Activated CD8-positive, alpha-beta T cell treated with anti-CD3 and anti-CD28 coated beads for 36 hours (primary cell): ENCODE results near the gene SCYGR2. TPM values are rescaled to one million over a fixed set of nuclear protein-coding genes. Genes with fewer than 3 reads are reported as not detected.

Source experiments
- ATAC-seq: fragments of 200-7000 bp; cut with Tn5 transposase; one replicate; pipeline ENCODE4 v1.10.0; 2021; ENCODE audit warnings: mild to moderate bottlenecking, moderate library complexity
- CTCF ChIA-PET: fragments of 350-600 bp; sonication (Branson Sonifier 250); formaldehyde crosslinking; loops from one replicate; lab custom pipeline; 2021; ENCODE audit warnings: antibody characterized with exemption; lab: Charles Lee
- POLR2A ChIA-PET: fragments of 350-600 bp; sonication (Branson Sonifier 250); formaldehyde crosslinking; loops from one replicate; lab custom pipeline; 2021; ENCODE audit warnings: antibody characterized with exemption; lab: Charles Lee
- DNase-seq: peaks from one replicate; pipeline ENCODE4 v3.0.0-alpha.2; 2020
- H3K27ac Mint-ChIP-seq: one replicate; pipeline ENCODE4 v1.8.0; 2021; ENCODE audit warnings: mild to moderate bottlenecking, mixed read lengths
- H3K27me3 Mint-ChIP-seq: one replicate; pipeline ENCODE4 v1.8.0; 2021; ENCODE audit warnings: mixed read lengths
- H3K36me3 Mint-ChIP-seq: one replicate; pipeline ENCODE4 v1.8.0; 2021; ENCODE audit warnings: low read depth, mixed read lengths
- H3K4me1 Mint-ChIP-seq: one replicate; pipeline ENCODE4 v1.8.0; 2021; ENCODE audit warnings: low read depth, mixed read lengths
- H3K4me3 Mint-ChIP-seq: one replicate; pipeline ENCODE4 v1.8.0; 2021; ENCODE audit warnings: mild to moderate bottlenecking, moderate library complexity, mixed read lengths
- H3K9me3 Mint-ChIP-seq: one replicate; pipeline ENCODE4 v1.8.0; 2021; ENCODE audit warnings: mixed read lengths
- CTCF ChIP-seq: fragments of 200-600 bp; IDR thresholded peaks from one replicate; pipeline ENCODE4 v1.8.0; 2022; ENCODE audit warnings: antibody characterized with exemption, mild to moderate bottlenecking
- intact Hi-C: fragments of 100-400 bp; cut with micrococcal nuclease; formaldehyde crosslinking; loops from one replicate; pipeline ENCODE4 v1.10.0; 2022
- total RNA-seq, 2 experiments: library from RNA; stranded (reverse); gene quantifications; one replicate each; pipeline ENCODE4 v1.2.3, GENCODE V29; 2021

SCYGR2 gene
- total RNA-seq, 2 experiments from 2014 or later, result not detected

DNA sequence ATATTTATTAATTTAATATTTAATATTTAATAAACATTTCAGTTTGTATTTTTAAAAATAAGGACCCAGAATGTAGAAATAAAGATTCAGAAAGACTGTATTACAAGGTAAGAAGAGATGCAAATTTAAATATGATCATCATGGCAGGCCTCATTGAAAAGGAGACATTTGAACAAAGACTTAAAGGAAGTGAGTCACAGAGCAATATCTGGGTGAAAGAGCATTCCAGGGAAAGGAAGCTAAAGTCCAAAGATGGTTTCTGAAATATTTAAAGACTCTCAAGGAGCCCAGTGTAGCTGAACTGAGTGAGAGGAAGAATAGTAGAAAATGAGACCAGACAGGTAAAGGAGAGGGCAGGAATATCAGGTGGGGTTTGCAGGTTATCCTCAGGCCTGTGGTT is 24.5 kb downstream of the SCYGR2 start:
- TF ChIP-seq CTCF, result no peak
- POLR2A ChIA-PET, result no interaction called here
- Mint-ChIP-seq H3K36me3 (no peaks in the 10 kb centered on the region), H3K4me3 (no peak overlapping the region), H3K27ac (no peak overlapping the region), H3K27me3 (peaks cover 12% of the 10 kb centered on the region), H3K9me3 (no peaks in the 10 kb centered on the region), H3K4me1 (no peaks in the 10 kb centered on the region)
- DNase-seq, result no peak
- intact Hi-C loops, result no loop called here
- CTCF ChIA-PET, result no interaction called here
- no peak for ATAC-seq

DNA sequence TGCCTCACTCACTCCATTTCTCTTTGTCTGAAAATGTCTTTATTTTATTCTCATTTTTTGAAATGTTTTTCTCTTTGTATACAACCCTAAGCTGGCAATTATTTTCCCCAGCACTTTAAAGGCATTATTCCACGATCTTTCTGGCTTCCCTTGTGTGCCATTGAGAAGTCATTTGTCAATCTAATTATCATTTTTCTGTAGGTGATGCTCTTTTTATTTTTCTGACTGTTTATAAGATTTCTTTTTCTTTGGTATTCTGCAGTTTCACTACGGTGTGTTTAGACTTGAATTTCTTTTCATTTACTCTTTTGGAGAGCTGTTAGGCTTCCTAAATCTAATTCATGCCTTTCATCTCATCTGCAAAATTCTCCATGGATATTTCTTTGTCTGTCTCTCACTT is 26.7 kb downstream of the SCYGR2 start:
- Mint-ChIP-seq H3K4me1 (no peaks in the 10 kb centered on the region), H3K9me3 (no peaks in the 10 kb centered on the region), H3K27me3 (peaks cover 19% of the 10 kb centered on the region), H3K4me3 (no peak overlapping the region), H3K36me3 (no peaks in the 10 kb centered on the region), H3K27ac (no peak overlapping the region)
- ATAC-seq (no peak), DNase-seq (no peak)
- CTCF ChIA-PET, result interaction anchor here (0.7 kb wide), 1 partner anchor 140 kb away, joined by 3 read pairs; no protein-coding TSS in a partner anchor
- POLR2A ChIA-PET, result no interaction called here
- no peak for TF ChIP-seq CTCF
- intact Hi-C loops, result no loop called here

GRCh38 chr2:227626580-227627151 is 28.0 kb downstream of the SCYGR2 start:
- POLR2A ChIA-PET, result no interaction called here
- no peaks in the 10 kb centered on the region for H3K36me3 Mint-ChIP-seq
- TF ChIP-seq CTCF, result no peak
- CTCF ChIA-PET, result no interaction called here
- no peak overlapping the region for H3K4me3 Mint-ChIP-seq
- H3K4me1 Mint-ChIP-seq, result no peaks in the 10 kb centered on the region
- intact Hi-C loops, result no loop called here
- no peak overlapping the region for H3K27ac Mint-ChIP-seq
- no peaks in the 10 kb centered on the region for H3K9me3 Mint-ChIP-seq
- ATAC-seq (no peak), DNase-seq (no peak)
- H3K27me3 Mint-ChIP-seq, result peaks cover 18% of the 10 kb centered on the region

- H3K27ac Mint-ChIP-seq, result no peak overlapping the region
- CTCF ChIA-PET, result interaction anchor here (1.5 to 1.9 kb wide), 2 partner anchors 10 to 30 kb away, joined by 4 to 5 read pairs; no protein-coding TSS in a partner anchor
- TF ChIP-seq CTCF, result no peak
- POLR2A ChIA-PET, result no interaction called here
- H3K4me3 Mint-ChIP-seq, result no peak overlapping the region
- peaks cover 19% of the 10 kb centered on the region for H3K27me3 Mint-ChIP-seq
- no peaks in the 10 kb centered on the region for H3K36me3 Mint-ChIP-seq
- DNase-seq, result peak; percentile 18
- H3K9me3 Mint-ChIP-seq, result no peaks in the 10 kb centered on the region
- intact Hi-C loops, result no loop called here
- peak; percentile 55 for ATAC-seq
- no peaks in the 10 kb centered on the region for H3K4me1 Mint-ChIP-seq
Measured at GRCh38 chr2:227627769-227628168, 29.1 kb downstream of the SCYGR2 start.

DNA sequence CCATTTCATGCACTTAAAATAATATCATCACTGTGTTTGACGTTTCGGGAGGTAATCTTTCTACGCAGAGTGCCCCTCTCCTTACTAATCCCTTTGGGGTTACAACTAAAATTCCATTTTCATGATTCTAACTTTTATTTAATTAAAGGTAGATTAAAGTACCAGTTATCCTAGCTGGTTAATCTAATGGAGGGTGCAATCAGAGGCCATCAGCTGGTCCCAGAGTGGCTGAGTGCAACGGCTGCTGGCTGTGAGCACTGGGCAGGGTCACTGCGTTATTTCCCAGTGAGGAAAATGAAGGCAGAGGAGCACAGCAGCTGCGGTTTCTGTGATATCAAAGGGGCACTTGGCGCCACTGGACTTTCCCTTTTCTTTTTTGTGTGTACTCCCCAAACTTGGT is 30.7 kb downstream of the SCYGR2 start:
- ATAC-seq (no peak), DNase-seq (no peak)
- H3K27ac Mint-ChIP-seq, result no peak overlapping the region
- intact Hi-C loops, result no loop called here
- ChIA-PET POLR2A (interaction anchor here (0.8 kb wide), 1 partner anchor 434 kb away, joined by 3 read pairs; no protein-coding TSS in a partner anchor), CTCF (interaction anchor here (1.9 kb wide), 1 partner anchor 8 kb away, joined by 4 read pairs; no protein-coding TSS in a partner anchor)
- H3K27me3 Mint-ChIP-seq, result peaks cover 17% of the 10 kb centered on the region
- no peaks in the 10 kb centered on the region for H3K9me3 Mint-ChIP-seq
- no peak for TF ChIP-seq CTCF
- no peaks in the 10 kb centered on the region for H3K4me1 Mint-ChIP-seq
- no peaks in the 10 kb centered on the region for H3K36me3 Mint-ChIP-seq
- no peak overlapping the region for H3K4me3 Mint-ChIP-seq
